Measurements from ENCODE around the gene USP3. TPM values are rescaled to one million over a fixed set of nuclear protein-coding genes. Genes with fewer than 3 reads are reported as not detected.
A peak's percentile ranks its signal among the peaks of the same experiment; 100 is the strongest.

USP3 gene
- total RNA-seq, 2 experiments from 2014 or later, result 57.1 to 58.6 TPM

- H3K36me3 Mint-ChIP-seq (ENCODE audit: low read depth), result no peaks in the 10 kb centered on the region
- TF ChIP-seq CTCF (IDR thresholded peaks at IDR 0.05), result no peak
- peak overlapping the region; percentile 34 for H3K4me3 Mint-ChIP-seq
- ChIA-PET POLR2A (interaction anchor here (1.6 to 4.1 kb wide), 3 partner anchors 23 to 31 kb away, joined by 4 to 22 read pairs (median 17); partner anchors contain the start of gene USP3), CTCF (interaction anchor here (1.0 to 2.8 kb wide), 6 partner anchors 8 to 36 kb away, joined by 3 to 9 read pairs (median 6); partner anchors contain the start of gene USP3)
- no peaks in the 10 kb centered on the region for H3K9me3 Mint-ChIP-seq
- intact Hi-C loops (cut with micrococcal nuclease), result no loop called here
- H3K27me3 Mint-ChIP-seq, result no peaks in the 10 kb centered on the region
- H3K4me1 Mint-ChIP-seq (ENCODE audit: low read depth), result peaks cover 52% of the 10 kb centered on the region
- DNase-seq, result peak; percentile 82
- ATAC-seq, result peak; percentile 77
- H3K27ac Mint-ChIP-seq, result peak overlapping the region; percentile 92
Measured at GRCh38 chr15:63473999-63474809, 30.2 kb upstream of the USP3 start.

DNA sequence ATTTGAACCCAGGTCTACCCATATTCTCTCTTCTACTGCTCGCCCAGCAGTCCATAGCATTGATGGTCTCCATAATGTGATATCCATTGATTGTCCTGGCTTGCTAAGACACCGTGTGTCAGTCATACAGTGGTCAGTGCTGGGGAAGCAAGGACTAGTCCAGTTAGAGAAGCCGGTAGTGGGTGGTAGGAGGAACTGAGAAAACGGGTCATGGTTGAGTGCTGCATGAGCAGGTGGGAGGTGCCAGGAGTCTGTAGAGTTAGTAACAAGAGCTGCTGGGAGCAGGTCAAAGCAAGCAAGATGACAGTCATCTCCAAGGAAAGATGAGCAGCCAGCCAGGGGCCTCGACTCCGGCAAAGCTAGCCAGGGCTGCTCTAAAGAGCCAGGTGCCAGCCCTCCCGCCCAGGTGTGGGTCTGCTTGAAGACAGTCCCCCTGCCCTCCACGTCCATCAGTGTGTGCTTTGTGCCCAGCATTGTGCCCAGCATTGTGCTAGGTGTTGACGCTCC, 29.5 kb upstream of the USP3 start:
- Mint-ChIP-seq H3K4me1 (ENCODE audit: low read depth) (peaks cover 56% of the 10 kb centered on the region), H3K9me3 (no peaks in the 10 kb centered on the region), H3K27me3 (no peaks in the 10 kb centered on the region), H3K36me3 (ENCODE audit: low read depth) (no peaks in the 10 kb centered on the region), H3K27ac (no peak overlapping the region), H3K4me3 (no peak overlapping the region)
- POLR2A ChIA-PET, result interaction anchor here (1.6 to 3.9 kb wide), 3 partner anchors 24 to 30 kb away, joined by 4 to 22 read pairs (median 9); partner anchors contain the start of gene USP3
- CTCF ChIA-PET, result interaction anchor here (1.0 to 2.8 kb wide), 9 partner anchors 8 to 36 kb away, joined by 3 to 11 read pairs (median 7); partner anchors contain the start of gene USP3
- intact Hi-C loops (cut with micrococcal nuclease), result no loop called here
- TF ChIP-seq CTCF (IDR thresholded peaks at IDR 0.05), result no peak
- peak; percentile 41 for DNase-seq
- no peak for ATAC-seq

DNA sequence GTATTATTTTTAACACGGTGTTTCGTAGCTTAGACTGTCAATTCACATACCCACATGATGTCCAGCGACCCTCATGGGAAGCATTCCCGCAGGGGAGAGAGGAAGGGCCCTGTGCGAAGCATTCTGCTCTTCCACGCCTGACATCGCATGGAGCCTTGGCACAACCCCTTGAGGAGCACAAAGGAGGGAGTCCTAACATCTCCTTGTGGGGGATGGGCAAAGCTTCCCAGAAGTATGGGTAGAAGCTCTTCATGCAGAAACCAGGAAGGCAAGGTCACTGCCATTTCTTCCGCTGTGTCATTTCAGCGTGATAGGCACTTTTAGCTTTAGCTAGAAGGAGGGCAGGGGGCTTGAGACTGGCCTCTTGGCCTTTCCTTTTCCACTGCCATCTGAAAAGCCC, 28.7 kb upstream of the USP3 start:
- no peak for TF ChIP-seq CTCF (IDR thresholded peaks at IDR 0.05)

GRCh38 chr15:63476229-63476632, 28.2 kb upstream of the USP3 start:
- H3K36me3 Mint-ChIP-seq (ENCODE audit: low read depth), result no peaks in the 10 kb centered on the region
- H3K4me1 Mint-ChIP-seq (ENCODE audit: low read depth), result peaks cover 70% of the 10 kb centered on the region
- no peak overlapping the region for H3K4me3 Mint-ChIP-seq
- ChIA-PET POLR2A (interaction anchor here (1.1 to 3.9 kb wide), 3 partner anchors 9 to 28 kb away, joined by 3 to 22 read pairs (median 9); partner anchors contain the start of gene USP3), CTCF (interaction anchor here (1.3 to 1.9 kb wide), 7 partner anchors 9 to 133 kb away, joined by 4 to 11 read pairs (median 6); partner anchors contain the start of gene USP3)
- no peaks in the 10 kb centered on the region for H3K27me3 Mint-ChIP-seq
- intact Hi-C loops (cut with micrococcal nuclease), result no loop called here
- DNase-seq (no peak), ATAC-seq (no peak)
- H3K27ac Mint-ChIP-seq, result no peak overlapping the region
- TF ChIP-seq CTCF (IDR thresholded peaks at IDR 0.05), result no peak
- H3K9me3 Mint-ChIP-seq, result no peaks in the 10 kb centered on the region

More for the DNA sequence above, 28.7 kb upstream of the USP3 start:
- intact Hi-C loops (cut with micrococcal nuclease), result no loop called here
- H3K4me3 Mint-ChIP-seq, result no peak overlapping the region
- DNase-seq, result no peak
- ChIA-PET CTCF (interaction anchor here (1.0 to 1.9 kb wide), 8 partner anchors 9 to 134 kb away, joined by 3 to 11 read pairs (median 6); partner anchors contain the start of gene USP3), POLR2A (interaction anchor here (1.1 to 3.9 kb wide), 3 partner anchors 10 to 29 kb away, joined by 3 to 22 read pairs (median 9); partner anchors contain the start of gene USP3)
- no peaks in the 10 kb centered on the region for H3K9me3 Mint-ChIP-seq
- H3K27ac Mint-ChIP-seq, result no peak overlapping the region
- ATAC-seq, result no peak
- no peaks in the 10 kb centered on the region for H3K27me3 Mint-ChIP-seq
- peaks cover 64% of the 10 kb centered on the region for H3K4me1 Mint-ChIP-seq (ENCODE audit: low read depth)
- H3K36me3 Mint-ChIP-seq (ENCODE audit: low read depth), result no peaks in the 10 kb centered on the region

All from activated CD8-positive, alpha-beta T cell treated with anti-CD3 and anti-CD28 coated beads for 36 hours (primary cell).